Subcutaneous abdominal adipose tissue (tissue), 5 donors: ENCODE measurements around the gene ELF2.
A peak's percentile ranks its signal among the peaks of the same experiment; 100 is the strongest.
"Not testable (repeated sequence)": the region's sequence is repeated elsewhere in the genome, so short reads cannot be mapped to it uniquely, and the experiment has no call there.

Experiments
- H3K27ac ChIP-seq: one replicate; pipeline ENCODE4 v1.7.0; 2013; ENCODE audit warnings: low read depth, mild to moderate bottlenecking, inconsistent platforms, low read length, moderate library complexity
- H3K27me3 ChIP-seq, 5 donors: one replicate each; pipeline ENCODE4 v1.7.0; 2013; ENCODE audit warnings: low read length in 5 of 5, inconsistent platforms in 1 of 5; ENCODE audit not compliant: control insufficient read depth in 5 of 5, insufficient read depth in 4 of 5
- H3K36me3 ChIP-seq, 5 donors: one replicate each; pipeline ENCODE4 v1.7.0; 2013; ENCODE audit warnings: low read length in 5 of 5; ENCODE audit not compliant: control insufficient read depth in 5 of 5, insufficient read depth in 5 of 5
- H3K4me1 ChIP-seq, 5 donors: one replicate each; pipeline ENCODE4 v1.7.0; 2013; ENCODE audit warnings: low read length in 5 of 5, mild to moderate bottlenecking in 3 of 5, moderate library complexity in 1 of 5; ENCODE audit not compliant: control insufficient read depth in 5 of 5, insufficient read depth in 5 of 5
- H3K4me3 ChIP-seq, 5 donors: one replicate each; pipeline ENCODE4 v1.7.0; 2013; ENCODE audit warnings: low read length in 5 of 5, low read depth in 1 of 5
- H3K9ac ChIP-seq, 5 donors: one replicate each; pipeline ENCODE4 v1.7.0; 2013; ENCODE audit warnings: low read length in 5 of 5, mild to moderate bottlenecking in 4 of 5, moderate library complexity in 3 of 5
- H3K9me3 ChIP-seq, 5 donors: one replicate each; pipeline ENCODE4 v1.7.0; 2013; ENCODE audit warnings: low read length in 5 of 5; ENCODE audit not compliant: control insufficient read depth in 5 of 5
- donor health status: healthy.
- donor health status: healthy.
- donor health status: healthy.
- donor health status: healthy.
- donor health status: healthy.

The ELF2 gene

GRCh38 chr4:139123910-139124309 lies 53.1 kb downstream of the ELF2 start:
- Histone ChIP-seq H3K4me1 (no peaks in the 10 kb centered on the region), H3K4me3 (no peak overlapping the region), H3K9ac (no peak overlapping the region), H3K9me3 (no peaks in the 10 kb centered on the region), H3K27ac (no peak overlapping the region), H3K36me3 (peaks cover 0 to 17% (median 0%) of the 10 kb centered on the region in 5 donors), H3K27me3 (no peaks in the 10 kb centered on the region)

- H3K9me3 ChIP-seq, result no peaks in the 10 kb centered on the region
- no peaks in the 10 kb centered on the region for H3K4me1 ChIP-seq
- H3K27me3 ChIP-seq, result no peaks in the 10 kb centered on the region
- no peak overlapping the region for H3K9ac ChIP-seq
- no peak overlapping the region for H3K4me3 ChIP-seq
- no peak overlapping the region for H3K27ac ChIP-seq
- H3K36me3 ChIP-seq, result peaks cover 0 to 7% (median 0%) of the 10 kb centered on the region in 5 donors
These were observed 58.7 kb downstream of the ELF2 start for GRCh38 chr4:139118365-139118764.

- Histone ChIP-seq H3K9me3 (no peaks in the 10 kb centered on the region), H3K4me3 (no peak overlapping the region), H3K36me3 (peaks cover 0 to 7% (median 0%) of the 10 kb centered on the region in 5 donors), H3K27ac (no peak overlapping the region), H3K27me3 (no peaks in the 10 kb centered on the region), H3K9ac (no peak overlapping the region), H3K4me1 (peaks cover 0 to 3% (median 0%) of the 10 kb centered on the region in 5 donors)
These were observed 61.8 kb downstream of the ELF2 start for GRCh38 chr4:139115226-139115625.

- not testable (repeated sequence) for H3K9ac ChIP-seq, H3K4me1 ChIP-seq, H3K27ac ChIP-seq, H3K9me3 ChIP-seq, H3K27me3 ChIP-seq, H3K4me3 ChIP-seq, H3K36me3 ChIP-seq
These were observed 62.2 kb downstream of the ELF2 start for GRCh38 chr4:139114795-139115194.

- Histone ChIP-seq H3K9me3 (no peaks in the 10 kb centered on the region), H3K4me3 (no peak overlapping the region), H3K9ac (no peak overlapping the region), H3K27ac (no peak overlapping the region), H3K4me1 (peaks cover 0 to 3% (median 0%) of the 10 kb centered on the region in 5 donors), H3K27me3 (no peaks in the 10 kb centered on the region), H3K36me3 (peaks cover 0 to 7% (median 0%) of the 10 kb centered on the region in 5 donors)
These were observed 64.4 kb downstream of the ELF2 start for GRCh38 chr4:139112650-139113049.

- Histone ChIP-seq H3K27me3 (no peaks in the 10 kb centered on the region), H3K27ac (no peak overlapping the region), H3K9me3 (no peaks in the 10 kb centered on the region), H3K4me1 (peaks cover 0 to 3% (median 0%) of the 10 kb centered on the region in 5 donors), H3K36me3 (peaks cover 0 to 3% (median 0%) of the 10 kb centered on the region in 5 donors), H3K9ac (no peak overlapping the region), H3K4me3 (no peak overlapping the region)
These were observed 68.4 kb downstream of the ELF2 start for GRCh38 chr4:139108567-139109128.

- Histone ChIP-seq H3K4me3 (no peak overlapping the region), H3K9me3 (no peaks in the 10 kb centered on the region), H3K27ac (no peak overlapping the region), H3K4me1 (peaks cover 0 to 2% (median 0%) of the 10 kb centered on the region in 5 donors), H3K36me3 (peaks cover 0 to 3% (median 0%) of the 10 kb centered on the region in 5 donors), H3K27me3 (no peaks in the 10 kb centered on the region), H3K9ac (no peak overlapping the region)
These were observed 77.5 kb downstream of the ELF2 start for GRCh38 chr4:139099366-139099982.

GRCh38 chr4:139092271-139092670 lies 84.7 kb downstream of the ELF2 start:
- Histone ChIP-seq H3K4me1 (no peaks in the 10 kb centered on the region), H3K27ac (no peak overlapping the region), H3K36me3 (peaks cover 0 to 2% (median 0%) of the 10 kb centered on the region in 5 donors), H3K9ac (no peak overlapping the region), H3K4me3 (no peak overlapping the region), H3K27me3 (no peaks in the 10 kb centered on the region), H3K9me3 (no peaks in the 10 kb centered on the region)

GRCh38 chr4:139085141-139085540 lies 91.9 kb downstream of the ELF2 start:
- peak overlapping the region in 4 of 5 donors; percentile 70 to 99 (median 94) for H3K4me3 ChIP-seq
- peak overlapping the region in 1 of 5 donors; percentile 89 for H3K9ac ChIP-seq

GRCh38 chr4:139084804-139085093 lies 92.3 kb downstream of the ELF2 start:
- H3K36me3 ChIP-seq, result no peaks in the 10 kb centered on the region
- no peaks in the 10 kb centered on the region for H3K27me3 ChIP-seq
- peak overlapping the region; percentile 97 for H3K27ac ChIP-seq
- no peaks in the 10 kb centered on the region for H3K9me3 ChIP-seq
- peak overlapping the region; percentile 70 to 99 (median 90) for H3K4me3 ChIP-seq
- peak overlapping the region in 4 of 5 donors; percentile 49 to 89 (median 76) for H3K9ac ChIP-seq
- H3K4me1 ChIP-seq, result peaks cover 0 to 32% (median 28%) of the 10 kb centered on the region in 5 donors

More at GRCh38 chr4:139085141-139085540, 91.9 kb downstream of the ELF2 start:
- H3K27ac ChIP-seq, result peak overlapping the region; percentile 97
- H3K9me3 ChIP-seq, result no peaks in the 10 kb centered on the region
- H3K4me1 ChIP-seq, result peaks cover 0 to 32% (median 28%) of the 10 kb centered on the region in 5 donors
- H3K27me3 ChIP-seq, result no peaks in the 10 kb centered on the region
- no peaks in the 10 kb centered on the region for H3K36me3 ChIP-seq
